GM21529 (cell line): ENCODE data around the gene RIC3.

ENCODE experiments used
- ATAC-seq: cut with Tn5 transposase; IDR thresholded peaks from one replicate; pipeline ENCODE4 v1.9.1; 2021; ENCODE audit not compliant: unreplicated experiment

Gene RIC3

DNA sequence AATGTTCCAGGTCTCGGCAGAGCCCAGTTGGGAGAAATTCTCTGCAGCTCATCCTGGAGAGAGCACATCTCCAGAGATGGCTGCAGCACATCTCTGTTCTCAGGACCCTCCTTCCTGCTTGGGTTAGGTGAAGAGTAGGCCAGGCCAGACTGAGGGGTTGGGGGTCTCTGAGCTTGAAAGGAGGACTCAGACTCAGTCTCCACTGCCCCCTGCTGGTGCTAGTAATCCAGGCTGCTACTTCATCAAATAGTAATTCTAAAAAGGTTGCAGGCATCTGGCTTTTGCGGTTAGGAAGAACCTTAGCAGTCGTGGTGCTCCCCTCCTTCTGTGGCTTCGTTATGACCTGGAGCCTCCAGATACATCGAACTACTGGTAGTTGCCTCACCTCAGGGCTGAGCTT is 78.1 kb downstream of the RIC3 start:
- no peak for ATAC-seq

DNA sequence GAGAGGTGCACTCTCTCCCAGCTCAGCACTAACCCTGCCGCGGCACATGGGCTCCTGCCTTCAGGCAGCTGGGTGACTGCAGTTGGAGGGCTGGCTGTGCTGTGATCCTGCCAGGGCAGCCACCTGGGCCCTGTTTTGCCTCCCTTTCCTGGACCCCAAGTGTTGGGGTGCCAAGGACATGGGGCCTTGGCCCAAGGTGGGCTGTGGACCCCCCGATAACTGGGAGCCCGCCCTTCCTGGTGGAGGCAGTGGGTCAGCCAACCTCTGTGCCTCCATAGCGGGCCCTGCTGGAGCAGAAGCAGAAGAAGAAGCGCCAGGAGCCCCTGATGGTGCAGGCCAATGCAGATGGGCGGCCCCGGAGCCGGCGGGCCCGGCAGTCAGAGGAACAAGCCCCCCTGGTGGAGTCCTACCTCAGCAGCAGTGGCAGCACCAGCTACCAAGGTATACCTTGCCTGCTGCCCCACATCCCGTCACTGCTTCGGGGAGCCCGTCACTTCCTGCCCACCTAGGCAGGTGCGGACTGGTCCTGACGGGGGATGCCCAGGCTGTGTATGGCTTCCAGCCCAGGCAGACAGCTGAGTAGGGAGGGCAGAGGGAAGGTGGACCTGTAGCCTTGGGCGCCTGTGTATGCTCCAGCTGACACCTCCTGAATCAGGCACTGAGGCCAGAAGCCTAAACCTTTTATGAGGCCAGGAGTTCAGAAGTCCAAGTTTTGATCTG is 78.9 kb downstream of the RIC3 start:
- no peak for ATAC-seq

DNA sequence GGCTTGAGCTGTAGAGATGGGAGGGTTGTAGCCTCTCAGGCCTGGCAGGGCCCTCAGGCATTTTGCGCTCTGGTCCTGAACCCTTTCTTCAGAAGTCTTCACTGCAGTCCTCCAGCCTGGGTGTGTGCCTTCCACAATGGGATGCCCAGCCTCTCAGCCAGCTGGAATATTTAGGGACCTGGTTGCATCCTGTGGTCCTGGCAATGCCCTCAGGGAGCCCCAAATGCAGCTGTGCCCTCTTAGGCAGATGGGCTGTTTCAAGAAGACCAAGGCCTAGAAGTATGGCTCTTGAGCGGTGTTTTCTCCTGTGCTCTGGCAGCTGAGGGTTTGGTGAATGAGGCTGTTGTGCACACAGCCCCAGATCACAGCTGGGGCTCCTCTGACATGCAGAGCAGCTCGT is 81.1 kb downstream of the RIC3 start:
- no peak for ATAC-seq

DNA sequence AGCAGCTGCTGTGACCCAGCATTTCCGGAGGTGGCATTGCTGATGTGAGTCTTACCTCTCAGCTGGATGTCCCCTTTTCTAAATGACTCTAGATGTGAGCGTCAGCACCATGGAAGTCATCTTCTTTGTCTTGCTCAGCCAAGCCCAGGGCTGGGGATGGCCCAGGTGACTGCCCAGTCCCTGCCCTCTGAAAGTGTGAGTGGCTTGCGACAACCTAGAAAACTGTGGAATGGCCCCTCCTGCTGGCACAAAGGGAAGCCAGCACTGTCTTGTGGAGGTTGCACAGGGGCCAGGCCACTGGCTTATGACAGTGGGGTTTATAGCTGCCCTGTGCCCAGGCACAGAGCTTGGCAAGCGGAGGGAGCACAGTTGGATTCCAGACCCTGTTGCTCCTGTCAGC is 81.6 kb downstream of the RIC3 start:
- ATAC-seq, result no peak

DNA sequence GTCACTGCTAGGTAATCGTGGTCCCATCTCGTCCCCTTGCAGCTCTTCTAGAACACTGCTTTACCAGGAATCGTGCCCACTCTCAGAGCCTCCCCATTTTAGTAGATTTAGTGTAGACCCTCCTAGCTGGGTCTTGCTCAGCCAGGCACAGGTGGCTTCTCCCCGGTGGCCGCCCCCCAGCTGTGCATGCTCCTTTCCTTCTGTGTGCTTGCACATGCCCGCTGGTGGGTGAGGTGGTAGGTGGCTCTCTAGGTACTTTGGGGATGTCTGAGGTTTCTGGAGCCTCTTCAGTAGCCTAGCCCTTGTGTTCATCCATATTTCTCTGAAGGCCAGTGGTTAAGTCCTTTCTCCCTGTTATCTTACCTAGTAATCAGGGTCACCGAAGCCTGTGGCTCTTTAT is 82.3 kb downstream of the RIC3 start:
- ATAC-seq, result no peak

DNA sequence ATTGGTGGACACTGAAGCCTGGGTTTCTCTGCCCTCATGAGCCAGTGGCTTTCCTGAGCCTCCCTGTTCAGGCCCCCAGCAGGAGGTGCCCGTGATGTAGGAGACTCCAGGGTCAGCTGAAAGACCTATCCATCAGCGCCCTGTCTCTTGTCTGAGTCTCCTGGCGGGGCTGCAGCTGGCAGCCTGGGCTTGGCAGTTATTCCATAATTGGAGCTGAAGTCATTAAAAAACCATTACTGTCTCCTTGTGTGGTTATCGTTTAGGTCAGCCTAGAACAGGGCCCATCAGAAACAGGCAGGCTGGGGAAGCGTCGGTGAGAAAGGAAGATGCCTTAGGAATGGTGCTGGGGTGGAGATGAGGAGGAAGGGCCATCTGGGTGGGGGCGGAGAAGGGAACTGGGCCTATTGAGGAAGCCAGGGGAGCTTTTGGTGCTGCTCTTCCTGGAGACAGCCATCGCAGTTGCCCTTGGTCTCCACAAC is 82.8 kb downstream of the RIC3 start:
- ATAC-seq, result no peak

DNA sequence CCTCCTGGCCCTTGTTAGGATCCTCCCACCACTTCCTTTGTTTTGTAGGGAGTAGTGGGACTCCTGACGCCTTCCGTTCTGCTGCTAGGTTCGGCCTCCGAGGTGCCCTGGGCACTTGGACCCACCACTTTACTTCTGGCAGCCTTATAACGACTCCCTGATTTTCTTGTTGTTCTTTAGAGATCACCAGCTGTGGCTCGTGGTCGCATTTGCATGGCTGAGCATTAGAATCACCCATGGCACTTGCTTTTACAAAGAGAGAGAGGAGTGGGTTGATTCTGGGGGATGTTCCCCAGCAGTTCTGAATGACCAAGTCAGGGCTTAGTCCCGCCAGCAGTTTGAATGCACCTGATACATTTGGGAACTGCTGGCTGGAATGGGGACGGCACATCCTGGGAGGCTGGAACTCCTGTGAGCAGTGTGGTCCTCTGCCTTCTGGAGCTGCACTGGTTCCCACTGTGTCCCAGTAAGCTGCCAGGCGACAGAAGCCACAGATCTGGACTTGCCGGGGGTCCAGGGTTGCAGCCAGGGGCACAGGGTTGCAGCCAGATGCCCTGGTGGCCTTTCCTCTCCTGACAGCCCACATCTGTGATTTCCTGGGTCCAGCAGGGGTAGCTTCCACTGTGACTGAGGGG is 83.7 kb downstream of the RIC3 start:
- no peak for ATAC-seq

DNA sequence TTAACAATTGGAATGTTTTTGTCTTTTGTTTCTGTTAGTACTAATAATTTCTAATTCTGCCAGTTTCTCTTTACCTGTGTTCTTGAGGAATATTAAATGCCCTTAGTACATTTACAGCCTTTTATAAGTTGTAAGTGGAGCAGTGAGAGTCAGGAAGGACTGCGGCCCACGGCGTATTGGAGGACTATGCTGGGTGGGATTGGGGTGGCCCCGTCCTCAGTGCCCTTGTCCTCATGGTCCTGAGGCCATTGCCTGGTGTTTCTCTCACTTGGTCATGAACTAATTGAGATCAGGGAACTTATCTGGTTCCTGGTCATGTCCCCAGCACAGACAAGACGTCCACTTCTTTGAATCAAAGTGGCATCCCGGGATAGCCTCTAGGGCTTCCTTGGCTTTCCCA is 84.5 kb downstream of the RIC3 start:
- no peak for ATAC-seq

DNA sequence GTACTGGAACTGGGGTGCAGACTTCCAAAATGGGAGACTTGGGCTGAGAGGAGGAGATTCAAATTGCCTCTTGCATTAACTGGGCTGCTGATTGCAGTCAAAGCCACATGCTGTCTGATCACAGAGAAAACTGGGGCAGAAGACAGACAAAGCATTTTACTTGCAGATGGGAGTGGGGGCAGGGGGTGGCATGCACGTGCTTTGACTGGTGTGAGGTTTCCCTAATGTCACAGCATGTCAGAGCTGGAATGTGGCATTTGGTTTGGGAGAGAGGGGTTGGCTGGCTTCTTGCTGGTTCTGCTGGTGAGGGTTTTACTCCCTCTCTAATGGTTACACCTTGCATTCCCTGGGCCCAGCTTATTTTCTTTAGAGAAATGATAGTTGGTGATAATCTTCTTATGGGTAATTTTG is 84.9 kb downstream of the RIC3 start:
- no peak for ATAC-seq

DNA sequence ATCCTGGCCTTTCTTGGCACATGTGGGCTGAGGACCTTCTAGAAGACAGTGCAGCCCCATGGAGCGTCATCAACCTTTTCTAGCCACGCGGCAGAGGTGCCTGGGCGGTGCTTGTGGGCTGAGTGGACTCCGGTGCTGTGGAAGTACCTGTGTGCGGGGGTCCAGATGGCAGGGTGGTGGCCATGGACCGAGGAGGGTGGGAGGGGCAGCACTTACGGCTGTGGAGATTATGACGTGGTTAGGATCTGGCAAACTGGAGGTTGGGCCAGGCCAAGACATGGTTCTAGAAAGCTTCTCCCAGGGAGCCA is 85.8 kb downstream of the RIC3 start:
- no peak for ATAC-seq

DNA sequence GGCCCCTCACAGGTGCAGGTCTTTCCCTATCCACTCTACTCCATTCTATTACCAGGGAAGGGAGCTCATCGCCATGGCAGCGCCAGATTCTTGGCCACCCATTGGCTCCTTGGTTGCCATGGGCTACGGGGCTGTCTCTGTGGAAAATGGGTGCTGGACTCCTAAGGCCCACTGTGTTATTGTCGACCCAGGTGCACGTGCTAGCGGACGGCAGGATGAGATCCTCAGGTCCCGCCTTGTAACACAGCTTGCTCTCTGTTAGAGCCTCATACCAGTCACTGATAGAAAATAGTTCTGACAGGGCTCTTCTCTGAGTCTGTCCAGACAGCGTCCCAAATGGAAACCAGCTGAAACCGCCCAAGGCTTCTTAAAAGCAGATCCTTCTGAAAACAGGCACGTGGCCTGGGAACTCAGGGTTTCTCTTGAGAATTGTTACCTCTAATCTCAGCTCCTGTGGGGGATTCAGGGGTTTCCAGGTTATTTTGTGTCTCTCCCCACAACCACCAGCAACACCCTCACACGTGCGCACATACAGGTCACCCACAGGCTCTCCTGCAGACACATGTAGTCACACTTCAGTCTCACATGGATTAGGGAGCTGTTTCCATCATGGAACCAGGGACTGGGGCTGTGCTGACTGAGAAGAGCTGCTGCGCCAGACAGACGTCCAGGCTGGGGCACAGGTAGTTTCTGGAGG is 86.3 kb downstream of the RIC3 start:
- no peak for ATAC-seq

DNA sequence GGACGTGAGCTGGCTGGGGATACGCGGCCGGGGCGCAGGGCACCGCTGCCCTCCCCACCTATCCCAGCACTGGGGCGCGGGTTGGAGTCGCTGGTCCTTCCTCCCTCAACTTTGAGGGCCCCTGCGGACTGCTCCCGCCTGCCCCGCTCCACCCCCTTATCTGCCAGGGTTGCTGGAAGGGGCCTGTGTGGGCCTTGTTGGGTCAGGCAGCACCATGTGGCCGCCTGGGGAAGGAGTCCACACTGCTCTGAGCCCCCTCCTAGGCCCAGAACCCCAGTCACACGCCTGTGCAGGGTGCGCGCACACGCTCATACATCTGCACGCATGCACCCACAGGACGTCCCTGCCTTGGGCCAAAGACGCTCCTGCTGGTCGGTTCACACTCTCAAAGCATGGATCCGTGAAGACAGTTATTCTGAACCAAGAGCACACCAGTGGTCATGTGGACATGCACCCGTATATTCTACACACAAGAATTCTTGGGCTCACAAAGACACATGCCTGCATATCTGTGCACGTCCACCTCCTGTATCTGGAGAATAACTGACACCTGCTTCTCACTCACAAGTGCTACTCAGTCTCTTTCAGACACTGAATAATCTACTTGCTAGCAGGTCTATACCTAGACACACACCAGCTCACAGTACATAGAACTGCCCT is 87.1 kb downstream of the RIC3 start:
- ATAC-seq, result no peak

DNA sequence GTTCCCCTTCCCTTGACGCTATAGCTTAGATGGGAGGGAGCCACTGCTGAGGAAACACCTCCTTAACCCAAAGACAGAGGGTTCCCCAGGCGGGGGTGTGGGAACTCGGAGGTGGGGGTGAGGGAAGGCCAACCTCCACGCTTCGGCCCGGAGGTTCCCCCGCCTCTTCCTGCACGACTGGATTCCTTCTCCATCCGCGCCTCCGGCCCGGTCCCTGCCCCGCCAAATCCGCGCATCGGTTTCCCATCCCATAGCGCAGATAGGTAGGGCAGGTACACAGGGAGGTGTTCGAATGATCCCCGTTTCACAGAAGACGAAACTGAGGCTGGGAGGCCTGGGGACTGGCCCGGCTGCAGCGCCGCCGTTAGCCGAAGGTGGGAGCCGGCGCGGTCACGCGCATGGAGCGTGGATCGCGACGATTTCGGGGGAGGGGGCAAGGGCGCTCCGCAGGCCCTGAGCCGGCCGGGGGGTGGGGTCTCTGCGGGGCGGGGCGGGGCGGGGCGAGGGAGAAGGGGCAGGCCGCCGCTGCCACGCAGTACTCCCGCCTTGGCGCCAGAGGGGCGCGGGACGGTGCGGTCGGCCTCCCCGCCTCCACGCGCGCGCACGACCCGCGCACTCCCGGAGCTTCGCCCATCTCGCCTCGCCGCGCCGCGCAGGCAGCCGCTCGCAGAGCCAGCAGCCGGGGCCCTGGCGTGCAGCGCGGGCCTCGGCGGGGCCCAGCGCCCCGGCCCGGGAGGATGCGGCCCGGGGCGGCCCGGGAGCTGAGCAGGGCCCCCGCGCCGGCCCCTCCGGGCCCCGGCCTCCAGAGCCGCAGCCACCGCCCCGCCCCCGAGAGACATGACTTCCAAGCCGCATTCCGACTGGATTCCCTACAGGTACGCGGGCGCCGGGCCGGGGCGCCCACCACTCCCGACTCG is 87.9 kb downstream of the RIC3 start, which contains the start of gene TUB:
TUB (plus strand) TSS at position 538 of the 917 bp plus-strand sequence; CDS start at position 838, 300 bp downstream.
- no peak for ATAC-seq

DNA sequence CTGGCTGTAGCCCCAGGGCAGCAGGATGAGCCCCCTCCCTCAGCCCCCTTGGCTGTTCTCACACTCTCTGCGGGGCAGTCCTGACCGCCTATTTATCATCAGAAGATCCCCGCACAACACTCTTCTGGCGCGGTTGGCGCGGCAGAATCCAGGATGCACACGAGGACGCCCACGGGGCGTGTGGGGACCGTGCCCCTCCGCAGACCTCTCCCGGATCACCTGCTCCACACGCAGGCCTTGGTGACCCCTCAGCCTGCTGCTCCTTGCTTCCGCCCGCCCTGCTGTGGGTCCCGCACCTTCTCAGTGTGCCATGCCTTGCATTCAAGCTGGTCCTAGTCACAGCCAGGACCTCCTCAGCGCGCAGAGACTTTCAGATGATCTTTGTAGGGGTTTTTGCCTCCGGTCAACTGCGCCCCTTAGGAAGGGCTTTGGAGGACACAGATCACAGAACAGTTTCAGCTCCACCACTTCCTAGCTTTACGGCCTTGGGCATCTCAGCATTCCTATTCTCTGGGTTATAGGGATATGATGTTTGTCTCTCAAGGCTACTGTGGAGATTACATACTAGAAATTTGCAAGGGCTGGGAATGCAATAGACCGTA is 88.7 kb downstream of the RIC3 start:
- ATAC-seq, result no peak

DNA sequence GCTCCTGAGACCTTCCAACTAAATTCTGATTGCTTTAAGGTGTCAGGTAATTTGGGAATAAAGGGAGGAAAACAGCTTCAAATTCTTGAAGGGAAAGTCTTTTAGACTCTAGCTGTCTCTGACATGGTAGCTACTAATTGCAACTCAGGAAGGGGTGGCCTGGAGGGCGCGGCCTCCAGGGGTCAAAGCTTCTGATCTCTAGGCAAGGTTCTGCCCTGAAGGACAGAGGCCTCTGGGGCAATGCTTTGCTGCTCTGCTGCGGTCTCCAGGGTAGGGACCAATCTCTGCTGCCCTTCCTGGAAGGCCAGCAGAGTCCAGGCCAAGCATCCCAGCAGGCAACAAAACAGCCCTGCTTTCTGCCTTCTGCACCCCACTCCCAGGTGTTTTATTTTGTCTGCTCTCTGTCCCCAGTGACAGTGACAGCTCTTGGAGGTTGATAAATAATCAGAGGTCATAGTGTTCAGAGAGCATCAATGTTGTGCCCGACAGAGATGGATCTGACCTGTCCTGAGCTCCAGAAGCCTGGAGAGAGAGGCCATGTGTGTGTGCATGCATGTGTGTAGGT is 89.6 kb downstream of the RIC3 start:
- ATAC-seq, result no peak

DNA sequence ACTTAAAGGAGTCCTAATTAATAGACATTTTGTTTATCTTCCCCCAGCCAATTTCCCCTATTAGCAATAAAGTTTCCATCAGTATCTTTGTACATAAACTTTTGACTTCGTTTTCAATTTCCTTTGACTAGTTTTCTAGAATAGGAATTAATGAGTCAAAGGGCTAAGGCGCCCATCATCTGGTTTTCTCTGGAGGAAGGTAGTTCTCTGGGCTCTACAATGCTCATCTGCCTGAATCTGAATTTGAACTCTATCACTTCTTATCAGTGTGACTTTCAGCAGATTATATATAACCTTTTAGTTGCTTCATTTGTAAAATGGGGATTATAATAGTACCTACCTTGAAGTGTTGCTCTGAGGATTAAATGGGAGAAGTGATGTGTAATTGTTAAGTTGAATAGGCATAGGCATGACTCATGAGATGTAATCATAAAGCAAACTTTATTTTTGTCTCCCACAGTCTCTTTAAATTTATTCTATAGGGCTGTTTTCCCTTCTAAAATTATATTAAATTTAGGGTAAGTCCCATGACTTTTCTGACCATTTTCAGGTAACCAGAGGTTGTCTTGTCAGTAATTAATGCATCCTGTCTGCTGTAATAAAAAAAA is 93.6 kb downstream of the RIC3 start:
- ATAC-seq, result no peak

DNA sequence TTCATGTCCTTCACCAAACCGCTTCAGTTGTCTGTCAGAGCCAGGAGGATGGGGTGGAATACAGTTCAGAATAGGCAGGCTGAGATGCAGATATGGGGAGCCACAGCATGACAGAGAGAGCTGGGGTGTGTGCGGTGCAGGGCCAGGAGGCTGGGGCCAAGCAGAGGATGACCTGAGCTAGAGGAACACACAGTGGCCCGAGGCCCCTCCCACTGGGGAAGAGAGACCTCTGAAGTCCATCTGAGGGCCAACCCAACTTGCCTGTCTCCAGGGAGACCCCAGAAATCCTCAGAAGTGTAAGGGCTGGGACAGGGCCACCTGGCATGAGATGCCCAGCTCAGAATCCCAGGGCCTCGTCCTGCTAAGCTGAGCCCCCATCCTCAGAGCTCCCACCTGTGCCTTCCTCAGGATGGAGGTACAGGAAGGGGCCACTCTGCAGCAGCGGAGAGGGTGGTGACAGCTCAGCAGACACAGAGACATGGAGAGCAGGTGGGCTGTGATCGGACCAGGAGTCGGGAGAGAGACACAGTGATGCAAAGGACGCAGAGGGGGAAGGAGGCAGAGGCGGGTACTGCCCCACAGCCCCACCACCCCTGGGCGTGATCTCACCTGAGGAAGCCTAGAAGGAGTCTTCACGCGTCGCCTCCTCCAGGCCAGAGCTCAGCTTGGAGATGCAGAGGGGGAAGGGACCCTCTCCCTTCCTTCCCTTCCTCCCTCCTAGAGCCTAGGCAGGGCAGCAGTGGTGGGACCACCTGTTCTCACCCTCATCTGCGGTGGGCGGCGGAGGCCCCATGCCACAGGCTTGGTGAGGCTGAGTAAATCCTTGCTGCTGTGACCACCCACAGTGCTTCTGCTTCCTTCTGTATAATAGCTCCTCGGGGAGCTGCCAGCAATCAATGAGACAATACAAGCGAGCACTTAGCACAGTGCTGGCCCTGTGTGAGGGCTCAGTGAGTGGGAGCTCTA is 96.9 kb downstream of the RIC3 start:
- no peak for ATAC-seq

DNA sequence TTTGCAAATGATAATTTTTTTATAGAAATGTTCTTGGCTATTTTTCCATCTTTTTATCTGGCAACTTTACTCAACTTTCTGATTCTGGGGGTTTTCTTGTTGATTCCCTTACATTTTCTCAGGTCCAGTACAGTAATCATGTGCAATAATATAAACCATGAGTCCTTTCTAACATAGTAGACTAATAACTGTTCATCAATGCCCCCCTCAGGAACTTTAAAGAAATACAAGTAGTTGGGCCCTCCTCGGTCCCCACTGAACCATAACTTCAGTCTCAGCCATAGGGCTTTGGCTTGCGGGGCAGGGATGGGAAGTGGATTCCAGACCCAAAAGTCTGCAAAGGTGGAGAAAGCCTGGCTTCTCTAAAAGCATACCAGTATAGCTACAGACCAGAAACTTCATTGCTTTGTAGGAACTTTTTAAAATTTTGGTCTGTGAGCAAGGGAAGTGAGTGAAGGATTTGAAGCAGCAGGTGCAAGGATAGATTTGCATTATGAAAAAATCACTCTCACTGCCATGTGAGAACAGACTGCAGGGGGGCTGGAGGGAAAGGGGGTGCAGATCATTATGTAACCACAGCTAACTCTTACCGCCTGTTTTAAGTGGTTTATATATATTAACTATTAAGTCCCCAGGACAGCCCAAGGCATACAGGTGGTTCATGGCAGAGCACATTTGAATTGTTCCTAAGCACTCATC is 98.3 kb downstream of the RIC3 start:
- no peak for ATAC-seq
